ENCODE data around the gene RAB11B. TPM values are rescaled to one million over a fixed set of nuclear protein-coding genes. Genes with fewer than 3 reads are reported as not detected.
"Not testable (repeated sequence)": the region's sequence is repeated elsewhere in the genome, so short reads cannot be mapped to it uniquely, and the experiment has no call there.

The RAB11B gene
- total and polyA plus RNA-seq, 2 experiments from 2014 or later = 51.7 to 286 TPM

DNA sequence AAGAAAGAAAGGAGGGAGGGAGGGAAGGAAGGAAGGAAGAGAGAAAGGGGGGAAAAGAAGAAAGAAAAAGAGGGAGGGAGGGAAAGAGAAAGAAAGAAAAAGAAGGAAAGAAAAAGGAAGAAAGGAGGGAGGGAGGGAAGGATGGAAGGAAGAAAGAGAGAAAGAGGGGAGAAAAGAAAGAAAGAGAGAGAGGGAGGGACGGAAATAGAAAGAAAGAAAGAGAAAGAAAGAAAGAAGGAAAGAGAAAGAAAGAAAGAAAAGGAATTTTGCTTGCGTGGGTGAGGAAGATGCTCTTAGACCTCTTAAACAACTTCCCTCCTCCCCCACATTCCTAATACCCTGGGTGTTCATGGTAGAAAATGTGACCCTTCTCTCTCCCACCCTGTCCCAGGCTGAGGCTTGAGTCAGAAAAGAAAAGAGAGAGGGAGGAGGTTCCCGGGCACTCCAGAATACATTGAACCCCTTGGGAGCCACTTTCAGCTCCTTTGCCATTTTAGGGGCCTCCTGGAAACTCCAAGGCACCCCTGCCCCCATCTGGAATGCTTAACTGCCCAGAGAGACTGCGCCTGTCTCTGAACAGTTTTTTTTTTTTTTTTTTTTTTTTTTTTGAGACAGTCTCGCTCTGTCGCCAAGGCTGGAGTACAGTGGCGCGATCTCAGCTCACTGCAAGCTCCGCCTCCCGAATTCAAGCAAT is 37.9 kb upstream of the RAB11B start:
- peak in 1 of 2 donors; percentile 61 for DNase-seq (ENCODE audit: low read depth in 1 of 2, low spot score in 1 of 2)
- TF ChIP-seq, protein P1, sequence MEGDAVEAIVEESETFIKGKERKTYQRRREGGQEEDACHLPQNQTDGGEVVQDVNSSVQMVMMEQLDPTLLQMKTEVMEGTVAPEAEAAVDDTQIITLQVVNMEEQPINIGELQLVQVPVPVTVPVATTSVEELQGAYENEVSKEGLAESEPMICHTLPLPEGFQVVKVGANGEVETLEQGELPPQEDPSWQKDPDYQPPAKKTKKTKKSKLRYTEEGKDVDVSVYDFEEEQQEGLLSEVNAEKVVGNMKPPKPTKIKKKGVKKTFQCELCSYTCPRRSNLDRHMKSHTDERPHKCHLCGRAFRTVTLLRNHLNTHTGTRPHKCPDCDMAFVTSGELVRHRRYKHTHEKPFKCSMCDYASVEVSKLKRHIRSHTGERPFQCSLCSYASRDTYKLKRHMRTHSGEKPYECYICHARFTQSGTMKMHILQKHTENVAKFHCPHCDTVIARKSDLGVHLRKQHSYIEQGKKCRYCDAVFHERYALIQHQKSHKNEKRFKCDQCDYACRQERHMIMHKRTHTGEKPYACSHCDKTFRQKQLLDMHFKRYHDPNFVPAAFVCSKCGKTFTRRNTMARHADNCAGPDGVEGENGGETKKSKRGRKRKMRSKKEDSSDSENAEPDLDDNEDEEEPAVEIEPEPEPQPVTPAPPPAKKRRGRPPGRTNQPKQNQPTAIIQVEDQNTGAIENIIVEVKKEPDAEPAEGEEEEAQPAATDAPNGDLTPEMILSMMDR (IDR thresholded peaks at IDR 0.05; ENCODE audit: low read depth, low read length) = no peak
- H3K36me3 ChIP-seq = no peaks in the 10 kb centered on the region
- peaks cover 5% of the 10 kb centered on the region for H3K4me1 ChIP-seq (ENCODE audit: low read depth)
- H3K4me3 ChIP-seq = no peak overlapping the region
- H3K27me3 ChIP-seq = no peaks in the 10 kb centered on the region
- no peak overlapping the region for H3K27ac ChIP-seq
- no peaks in the 10 kb centered on the region for H3K9me3 ChIP-seq (ENCODE audit: low read depth)

GRCh38 chr19:8352845-8353244 is 37.3 kb upstream of the RAB11B start:
- H3K27ac ChIP-seq; H3K4me3 ChIP-seq; H3K9me3 ChIP-seq (ENCODE audit: low read depth); H3K4me1 ChIP-seq (ENCODE audit: low read depth); H3K36me3 ChIP-seq; DNase-seq (ENCODE audit: low read depth in 1 of 2, low spot score in 1 of 2); H3K27me3 ChIP-seq: not testable (repeated sequence)

- TF ChIP-seq, protein P1 (IDR thresholded peaks at IDR 0.05; ENCODE audit: low read depth, low read length) = no peak
- Histone ChIP-seq H3K27me3 (no peaks in the 10 kb centered on the region), H3K27ac (no peak overlapping the region), H3K9me3 (ENCODE audit: low read depth) (no peaks in the 10 kb centered on the region), H3K36me3 (no peaks in the 10 kb centered on the region), H3K4me3 (no peak overlapping the region), H3K4me1 (ENCODE audit: low read depth) (peaks cover 5% of the 10 kb centered on the region)
- peak in 1 of 2 donors; percentile 97 for DNase-seq (ENCODE audit: low read depth in 1 of 2, low spot score in 1 of 2)
These were observed 34.3 kb upstream of the RAB11B start for GRCh38 chr19:8355631-8356402.

DNA sequence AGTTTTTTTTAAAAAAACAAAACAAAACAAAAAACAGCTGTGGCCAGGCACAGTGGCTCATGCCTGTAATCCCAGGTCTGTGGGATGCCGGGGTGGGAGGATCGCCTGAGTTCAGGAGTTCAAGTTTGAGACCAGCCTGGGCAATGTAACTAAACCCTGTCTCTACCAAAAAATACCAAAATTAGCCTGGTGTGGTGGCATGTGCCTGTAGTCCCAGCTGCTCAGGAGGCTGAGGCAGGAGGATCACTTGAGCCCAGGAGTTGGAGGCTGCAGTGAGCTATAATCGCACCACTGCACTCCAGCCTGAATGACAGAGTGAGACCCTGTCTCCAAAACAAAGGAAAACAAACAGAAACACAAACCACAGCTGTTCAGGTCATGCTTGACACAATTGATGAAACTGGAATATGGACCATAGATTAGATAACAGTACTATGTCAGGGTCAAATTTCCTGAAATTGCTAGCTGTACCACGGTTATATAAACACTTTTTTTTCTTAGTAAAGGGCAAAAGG is 33.1 kb upstream of the RAB11B start:
- TF ChIP-seq, protein P1 (IDR thresholded peaks at IDR 0.05; ENCODE audit: low read depth, low read length) = no peak

GRCh38 chr19:8358948-8359347 is 31.2 kb upstream of the RAB11B start:
- H3K9me3 ChIP-seq (ENCODE audit: low read depth) = no peaks in the 10 kb centered on the region
- peaks cover 3% of the 10 kb centered on the region for H3K27me3 ChIP-seq
- no peak for DNase-seq (ENCODE audit: low read depth in 1 of 2, low spot score in 1 of 2)
- no peaks in the 10 kb centered on the region for H3K36me3 ChIP-seq
- peaks cover 7% of the 10 kb centered on the region for H3K4me1 ChIP-seq (ENCODE audit: low read depth)
- no peak overlapping the region for H3K4me3 ChIP-seq
- TF ChIP-seq, protein P1 (IDR thresholded peaks at IDR 0.05; ENCODE audit: low read depth, low read length) = no peak
- H3K27ac ChIP-seq = no peak overlapping the region

More for the DNA sequence above, 33.1 kb upstream of the RAB11B start:
- H3K9me3 ChIP-seq (ENCODE audit: low read depth) = no peaks in the 10 kb centered on the region
- H3K36me3 ChIP-seq = no peaks in the 10 kb centered on the region
- no peaks in the 10 kb centered on the region for H3K27me3 ChIP-seq
- H3K27ac ChIP-seq = no peak overlapping the region
- peak in 1 of 2 donors; percentile 56 for DNase-seq (ENCODE audit: low read depth in 1 of 2, low spot score in 1 of 2)
- H3K4me3 ChIP-seq = no peak overlapping the region
- peaks cover 8% of the 10 kb centered on the region for H3K4me1 ChIP-seq (ENCODE audit: low read depth)

DNA sequence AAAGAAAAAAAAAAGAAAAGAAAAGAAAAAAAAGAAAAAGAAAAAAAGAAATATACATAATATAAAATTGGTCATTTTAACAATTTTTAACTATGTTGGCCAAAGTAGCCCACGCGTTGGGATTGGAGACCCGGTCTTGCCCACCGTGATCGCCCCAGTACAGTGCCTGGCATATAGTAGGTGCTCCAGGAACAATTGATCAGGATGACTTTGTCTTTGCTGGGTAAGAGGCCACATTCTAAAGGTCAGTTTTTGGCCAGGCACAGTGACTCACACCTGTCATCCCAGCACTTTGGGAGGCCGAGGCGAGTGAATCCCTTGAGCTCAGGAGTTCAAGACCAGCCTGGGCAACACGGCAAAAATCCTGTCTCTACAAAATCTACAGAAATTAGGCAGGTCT is 30.0 kb upstream of the RAB11B start:
- Histone ChIP-seq H3K36me3 (no peaks in the 10 kb centered on the region), H3K4me1 (ENCODE audit: low read depth) (peaks cover 7% of the 10 kb centered on the region), H3K27ac (no peak overlapping the region), H3K27me3 (peaks cover 3% of the 10 kb centered on the region), H3K4me3 (no peak overlapping the region), H3K9me3 (ENCODE audit: low read depth) (no peaks in the 10 kb centered on the region)
- DNase-seq (ENCODE audit: low read depth in 1 of 2, low spot score in 1 of 2) = no peak
- TF ChIP-seq, protein P1 (IDR thresholded peaks at IDR 0.05; ENCODE audit: low read depth, low read length) = no peak
